GM19035 (cell line): ENCODE results near the gene EFNA4.
"Not testable (repeated sequence)": the region's sequence is repeated elsewhere in the genome, so short reads cannot be mapped to it uniquely, and the experiment has no call there.

Source experiments
- ATAC-seq: cut with Tn5 transposase; IDR thresholded peaks from one replicate; pipeline ENCODE4 v1.9.1; 2021; ENCODE audit not compliant: unreplicated experiment

The EFNA4 gene

DNA sequence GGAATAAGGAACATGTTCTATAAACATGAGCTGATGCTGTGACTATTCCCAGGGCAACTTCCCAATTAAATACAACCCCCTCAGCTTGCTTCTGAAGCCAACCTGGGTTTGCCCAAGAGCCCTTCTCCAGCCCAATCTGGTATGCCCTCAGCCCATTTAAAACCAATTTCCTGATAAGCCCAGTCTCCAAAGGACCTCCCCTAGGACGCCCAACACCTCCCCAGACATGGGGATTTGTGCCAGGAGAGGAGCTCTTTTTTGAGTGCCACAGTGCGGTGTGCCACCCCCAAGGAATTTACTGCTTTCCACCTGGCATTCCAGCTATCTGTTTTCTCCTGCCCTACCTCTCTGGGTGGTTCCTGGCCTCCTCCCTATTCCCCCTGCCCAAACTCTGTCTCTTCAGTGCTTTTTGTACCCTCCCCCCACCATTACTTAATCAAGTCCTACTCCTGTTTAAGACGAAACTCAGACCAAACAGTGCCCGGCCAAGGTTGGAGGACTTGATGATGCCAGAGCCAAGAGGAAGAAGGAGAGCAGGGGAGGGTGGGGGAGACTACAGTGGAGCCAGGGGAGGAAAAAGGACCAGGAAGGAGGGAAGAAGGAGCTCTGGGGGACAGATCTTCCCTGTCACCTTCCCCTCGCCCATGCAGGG, 52.7 kb downstream of the EFNA4 start:
- ATAC-seq, result no peak

- ATAC-seq, result no peak
These were observed 54.1 kb downstream of the EFNA4 start for GRCh38 chr1:155117610-155118009.

GRCh38 chr1:155118090-155118489, 54.5 kb downstream of the EFNA4 start:
- not testable (repeated sequence) for ATAC-seq
